Ovary (tissue), 3 donors: Measurements from ENCODE around the gene ENAH.

ENCODE experiments used
- CTCF ChIP-seq, 3 donors: fragments of 450-650 bp in 2 of 3; fragments of 200-600 bp in 1 of 3; IDR thresholded peaks; one replicate each; pipeline versions ENCODE4 v1.5.1 to v1.8.0; 2016 to 2022; ENCODE audit warnings: antibody characterized with exemption in 3 of 3, mild to moderate bottlenecking in 1 of 3
- EP300 ChIP-seq: sonication (generic); formaldehyde crosslinking; IDR thresholded peaks from one replicate; pipeline ENCODE4 v1.6.1; 2017; ENCODE audit warnings: antibody characterized with exemption
- POLR2A ChIP-seq: fragments of 450-650 bp; IDR thresholded peaks from one replicate; pipeline ENCODE4 v1.6.1; 2017; ENCODE audit warnings: antibody characterized with exemption, mild to moderate bottlenecking, moderate library complexity
- donor health status: DM: no; HTN: no; CAD: no.

- TF ChIP-seq CTCF (IDR thresholded peaks at IDR 0.05) (no peak), POLR2A (no peak), EP300 (no peak)
These were observed 49.2 kb downstream of the ENAH start for GRCh38 chr1:225603538-225604354.
